Breast epithelium (tissue), 3 donors: Measurements from ENCODE around the gene CTTN.

Source experiments
- POLR2A ChIP-seq: fragments of 450-650 bp; IDR thresholded peaks from one replicate; pipeline ENCODE4 v1.6.1; 2016; ENCODE audit warnings: antibody characterized with exemption, mild to moderate bottlenecking, moderate library complexity
- POLR2AphosphoS5 ChIP-seq, 3 donors: sonication (generic); formaldehyde crosslinking; IDR thresholded peaks; one replicate each; pipeline ENCODE4 v1.6.1; 2017; ENCODE audit warnings: antibody characterized with exemption in 3 of 3
- TF ChIP-seq, protein P1 (sequence below), 3 donors: fragments of 450-650 bp; IDR thresholded peaks; one replicate each; pipeline ENCODE4 v1.5.1; 2016 to 2017; ENCODE audit warnings: antibody characterized with exemption in 3 of 3, mild to moderate bottlenecking in 3 of 3, moderate library complexity in 3 of 3

DNA sequence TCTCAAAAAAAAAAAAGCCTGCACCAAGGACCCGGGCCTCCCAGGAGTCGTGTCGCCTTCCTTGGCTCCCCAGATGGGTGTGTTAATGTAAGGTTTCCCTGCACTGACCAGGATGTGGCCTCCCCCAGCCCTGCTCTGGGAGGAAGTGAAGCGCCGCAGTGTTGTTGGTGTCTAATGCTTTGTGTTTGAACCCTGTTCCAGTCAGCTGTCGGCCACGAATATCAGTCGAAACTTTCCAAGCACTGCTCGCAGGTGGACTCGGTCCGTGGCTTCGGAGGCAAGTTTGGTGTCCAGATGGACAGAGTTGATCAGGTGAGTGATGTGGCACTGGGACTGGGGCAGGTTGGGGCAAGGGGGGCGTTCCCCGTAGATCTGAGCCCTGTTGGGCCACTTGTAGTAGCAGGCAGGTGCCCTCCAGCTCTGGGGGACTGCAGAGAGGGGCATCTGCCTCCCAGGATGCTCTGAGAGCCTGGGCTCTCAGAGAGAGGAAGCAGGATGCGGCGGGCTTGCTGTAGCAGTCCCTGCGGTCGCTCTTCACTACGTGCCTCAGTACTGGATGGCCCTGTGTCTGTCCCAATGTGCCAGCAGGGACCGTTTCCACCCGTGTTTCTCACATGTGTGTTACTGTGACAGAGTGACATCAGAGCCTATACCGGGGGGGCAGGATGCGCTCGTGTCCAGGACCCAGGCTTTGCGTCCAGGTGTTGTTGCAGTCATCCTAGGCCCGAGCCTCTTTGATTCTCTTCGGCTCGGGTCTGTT, 16.2 kb downstream of the CTTN start:
- TF ChIP-seq POLR2A (no peak), POLR2AphosphoS5 (IDR thresholded peaks at IDR 0.05) (no peak)
- TF ChIP-seq, protein P1, sequence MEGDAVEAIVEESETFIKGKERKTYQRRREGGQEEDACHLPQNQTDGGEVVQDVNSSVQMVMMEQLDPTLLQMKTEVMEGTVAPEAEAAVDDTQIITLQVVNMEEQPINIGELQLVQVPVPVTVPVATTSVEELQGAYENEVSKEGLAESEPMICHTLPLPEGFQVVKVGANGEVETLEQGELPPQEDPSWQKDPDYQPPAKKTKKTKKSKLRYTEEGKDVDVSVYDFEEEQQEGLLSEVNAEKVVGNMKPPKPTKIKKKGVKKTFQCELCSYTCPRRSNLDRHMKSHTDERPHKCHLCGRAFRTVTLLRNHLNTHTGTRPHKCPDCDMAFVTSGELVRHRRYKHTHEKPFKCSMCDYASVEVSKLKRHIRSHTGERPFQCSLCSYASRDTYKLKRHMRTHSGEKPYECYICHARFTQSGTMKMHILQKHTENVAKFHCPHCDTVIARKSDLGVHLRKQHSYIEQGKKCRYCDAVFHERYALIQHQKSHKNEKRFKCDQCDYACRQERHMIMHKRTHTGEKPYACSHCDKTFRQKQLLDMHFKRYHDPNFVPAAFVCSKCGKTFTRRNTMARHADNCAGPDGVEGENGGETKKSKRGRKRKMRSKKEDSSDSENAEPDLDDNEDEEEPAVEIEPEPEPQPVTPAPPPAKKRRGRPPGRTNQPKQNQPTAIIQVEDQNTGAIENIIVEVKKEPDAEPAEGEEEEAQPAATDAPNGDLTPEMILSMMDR (IDR thresholded peaks at IDR 0.05) = no peak
